GM12878 (cell line): ENCODE data around the gene KCNA2. TPM values are rescaled to one million over a fixed set of nuclear protein-coding genes. Genes with fewer than 3 reads are reported as not detected.

Source experiments
- ATAC-seq: fragments of 200-7000 bp; cut with Tn5 transposase; 3 replicates; pipeline ENCODE4 v1.9.1; 2020; ENCODE audit warnings: mild to moderate bottlenecking, moderate library complexity
- BruUV-seq: library from RNA; stranded (reverse); fragments of 400-500 nt; replicated peaks from 2 replicates; lab custom pipeline; 2021; lab: Mats Ljungman, UMichigan
- CTCF ChIA-PET: fragments of 300-600 bp; sonication (Branson Sonifier 250); formaldehyde crosslinking; extraction: SDS; loops from one replicate; lab custom pipeline; 2021; ENCODE audit warnings: inconsistent platforms; lab: Yijun Ruan, JAX
- POLR2A ChIA-PET: fragments of 350-600 bp; formaldehyde crosslinking; extraction: SDS; loops from one replicate; lab custom pipeline; 2021; ENCODE audit warnings: inconsistent platforms; lab: Charles Lee
- RAD21 ChIA-PET: fragments of 300-600 bp; sonication (Branson Sonifier 250); formaldehyde crosslinking; loops from one replicate; lab custom pipeline; 2023; ENCODE audit warnings: antibody characterized with exemption; ENCODE audit not compliant: unreplicated experiment; lab: Charles Lee
- SMC1A ChIA-PET: fragments of 300-600 bp; sonication (Branson Sonifier 250); formaldehyde crosslinking; loops from one replicate; lab custom pipeline; 2023; ENCODE audit not compliant: unreplicated experiment, uncharacterized antibody; lab: Charles Lee
- DNase-seq: peaks from one replicate; pipeline ENCODE4 v3.0.0-alpha.2; 2011; ENCODE audit warnings: low read depth, low spot score
- FAIRE-seq: peaks from 3 replicates; lab custom pipeline; 2011; peaks lifted over from hg19 to GRCh38; lab: Jason Lieb, UNC
- H2AFZ ChIP-seq: 2 replicates; pipeline ENCODE4 v1.6.0; 2011; ENCODE audit warnings: low read depth, low read length, control low read depth; ENCODE audit not compliant: control insufficient read depth
- H3K27ac ChIP-seq: 2 replicates; pipeline ENCODE4 v1.5.1; 2011; ENCODE audit warnings: control low read depth; ENCODE audit not compliant: control insufficient read depth, insufficient read depth
- H3K27me3 ChIP-seq, 2 experiments: replicated peaks in 1 of 2; 2 replicates each; pipeline versions ENCODE4 v1.6.0 to v1.6.1; 2011; ENCODE audit warnings: low read length in 1 of 2; ENCODE audit not compliant: control insufficient read depth in 2 of 2, insufficient read depth in 2 of 2
- H3K36me3 ChIP-seq, 2 experiments: 2 replicates each; pipeline ENCODE4 v1.5.1; 2011; ENCODE audit warnings: low read length in 1 of 2; ENCODE audit not compliant: control insufficient read depth in 2 of 2, insufficient read depth in 2 of 2
- H3K4me1 ChIP-seq: 2 replicates; pipeline ENCODE4 v1.6.1; 2011; ENCODE audit warnings: mild to moderate bottlenecking, low read length, moderate library complexity, mixed read lengths; ENCODE audit not compliant: control insufficient read depth, insufficient read depth
- H3K4me2 ChIP-seq: 2 replicates; pipeline ENCODE4 v1.6.0; 2011; ENCODE audit warnings: control low read depth; ENCODE audit not compliant: control insufficient read depth, insufficient read depth
- H3K4me3 ChIP-seq: fragments of 200-600 bp; sonication (generic); 2 replicates; pipeline ENCODE4 v1.5.1; 2016
- H3K79me2 ChIP-seq: 2 replicates; pipeline ENCODE4 v1.6.0; 2011; ENCODE audit warnings: low read length; ENCODE audit not compliant: control insufficient read depth, insufficient read depth
- H3K9ac ChIP-seq: 2 replicates; pipeline ENCODE4 v1.8.0; 2011; ENCODE audit warnings: low read length, control low read depth, mixed read lengths; ENCODE audit not compliant: control insufficient read depth, insufficient read depth
- H3K9me3 ChIP-seq: replicated peaks from 3 replicates; pipeline ENCODE4 v1.5.1; 2011; ENCODE audit warnings: mild to moderate bottlenecking, low read length; ENCODE audit not compliant: control insufficient read depth, insufficient read depth
- H4K20me1 ChIP-seq: 2 replicates; pipeline ENCODE4 v1.6.0; 2011; ENCODE audit not compliant: control insufficient read depth, insufficient read depth
- CBX5 ChIP-seq: sonication (generic); IDR thresholded peaks from 2 replicates; pipeline ENCODE4 v1.6.1; 2016; ENCODE audit warnings: low read depth, moderate library complexity, mild to moderate bottlenecking, inconsistent platforms
- TCF3 ChIP-seq: IDR thresholded peaks from 2 replicates; pipeline ENCODE4 v1.6.1; 2012; ENCODE audit warnings: low read depth, mild to moderate bottlenecking, low read length, borderline replicate concordance; ENCODE audit not compliant: insufficient read depth
- ZNF207 ChIP-seq: fragments of 450-650 bp; IDR thresholded peaks from 2 replicates; pipeline ENCODE4 v1.6.1; 2014; ENCODE audit warnings: antibody characterized with exemption, mild to moderate bottlenecking, borderline replicate concordance
- WGBS: methylation state at CpG from one replicate; pipeline ENCODE4 v1.1.6; 2016; ENCODE audit warnings: low lambda C conversion rate; ENCODE audit not compliant: insufficient replicate concordance, insufficient coverage; ENCODE audit errors: missing lambda C conversion rate; 5-methylcytosine and 5-hydroxymethylcytosine counted together
- in situ Hi-C: fragments of 300-500 bp; cut with MboI; formaldehyde crosslinking; loops from 9 replicates; pipeline ENCODE4 v1.14.3; 2018; ENCODE audit warnings: mixed read lengths
- intact Hi-C: fragments of 100-400 bp; cut with micrococcal nuclease; formaldehyde crosslinking; loops from one replicate; pipeline ENCODE4 v1.14.2; 2022; ENCODE audit not compliant: unreplicated experiment
- polyA plus RNA-seq, 11 experiments: library from polyadenylated mRNA; depleted of rRNA in 4 of 11; unstranded in 6 of 11; stranded (reverse) in 5 of 11; fragments of >200 nt; fragmentation: Nextera tagmentation in 4 of 11; fragmentation: Illumina TruSeq in 1 of 11; extraction: Ambion mirVana in 4 of 11; extraction: Trizol in 1 of 11; gene quantifications; 1 replicate in 1 of 11; 2 replicates in 10 of 11; pipeline versions ENCODE4 v1.2.1 to v1.2.3, GENCODE V29; 2011 to 2016; ENCODE audit warnings: inconsistent platforms in 2 of 11, missing spikeins in 2 of 11, low read depth in 1 of 11
- total RNA-seq, 4 experiments: library from RNA; depleted of rRNA in 3 of 4; stranded (reverse); fragments of >200 nt in 3 of 4; fragmentation: Illumina TruSeq in 1 of 4; extraction: Trizol in 1 of 4; gene quantifications; 2 replicates each; pipeline versions ENCODE4 v1.2.1 to v1.2.3, GENCODE V29; 2013 to 2021
- TF ChIP-seq, protein P1 (sequence below): fragments of 450-650 bp; IDR thresholded peaks from 2 replicates; pipeline ENCODE4 v1.6.1; 2016; ENCODE audit warnings: mild to moderate bottlenecking, moderate library complexity, borderline replicate concordance
- TF ChIP-seq, protein P2 (sequence below): fragments of 450-650 bp; IDR thresholded peaks from 2 replicates; pipeline ENCODE4 v1.6.1; 2018; ENCODE audit warnings: borderline replicate concordance, mild to moderate bottlenecking; ENCODE audit not compliant: partially characterized antibody
- TF ChIP-seq, protein P3 (sequence below): fragments of 450-650 bp; IDR thresholded peaks from 2 replicates; pipeline ENCODE4 v1.6.1; 2017; ENCODE audit warnings: antibody characterized with exemption, mild to moderate bottlenecking, moderate library complexity
- TF ChIP-seq, protein P4 (sequence below): fragments of 150-350 bp; IDR thresholded peaks from 2 replicates; pipeline ENCODE4 v1.6.1; 2016; ENCODE audit warnings: low read depth, low read length

The KCNA2 gene
- total and polyA plus RNA-seq, 10 of the 15 experiments (the other 5 are each of a cell fraction or from before 2014, with no cell fraction given) = 0.02 to 0.56 (median 0.10) TPM; not detected in 2

DNA sequence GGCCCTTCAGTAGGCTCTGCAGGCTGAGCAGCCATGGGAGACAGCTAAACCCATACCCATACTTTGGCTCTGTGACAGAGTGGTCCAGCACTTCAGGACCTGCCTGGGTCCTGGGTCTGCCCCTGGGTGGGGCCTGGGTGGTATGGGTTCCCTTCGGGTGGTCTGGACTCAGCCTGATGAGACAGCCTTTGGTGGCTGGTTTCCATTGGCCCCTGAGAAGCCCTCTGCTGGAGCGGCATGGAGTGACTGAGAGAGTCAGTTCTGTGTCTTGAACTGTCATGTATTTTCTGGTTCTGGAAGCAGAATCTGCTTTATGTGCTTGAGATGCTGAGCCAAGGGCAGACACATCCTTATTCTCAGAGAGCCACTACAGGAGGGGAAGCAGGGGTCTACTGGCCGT lies 31.3 kb upstream of the KCNA2 start:
- WGBS = 90% methylated on average over 3 of the region's 3 CpGs
- TF ChIP-seq ZNF207 = no peak
- TF ChIP-seq, protein P1, sequence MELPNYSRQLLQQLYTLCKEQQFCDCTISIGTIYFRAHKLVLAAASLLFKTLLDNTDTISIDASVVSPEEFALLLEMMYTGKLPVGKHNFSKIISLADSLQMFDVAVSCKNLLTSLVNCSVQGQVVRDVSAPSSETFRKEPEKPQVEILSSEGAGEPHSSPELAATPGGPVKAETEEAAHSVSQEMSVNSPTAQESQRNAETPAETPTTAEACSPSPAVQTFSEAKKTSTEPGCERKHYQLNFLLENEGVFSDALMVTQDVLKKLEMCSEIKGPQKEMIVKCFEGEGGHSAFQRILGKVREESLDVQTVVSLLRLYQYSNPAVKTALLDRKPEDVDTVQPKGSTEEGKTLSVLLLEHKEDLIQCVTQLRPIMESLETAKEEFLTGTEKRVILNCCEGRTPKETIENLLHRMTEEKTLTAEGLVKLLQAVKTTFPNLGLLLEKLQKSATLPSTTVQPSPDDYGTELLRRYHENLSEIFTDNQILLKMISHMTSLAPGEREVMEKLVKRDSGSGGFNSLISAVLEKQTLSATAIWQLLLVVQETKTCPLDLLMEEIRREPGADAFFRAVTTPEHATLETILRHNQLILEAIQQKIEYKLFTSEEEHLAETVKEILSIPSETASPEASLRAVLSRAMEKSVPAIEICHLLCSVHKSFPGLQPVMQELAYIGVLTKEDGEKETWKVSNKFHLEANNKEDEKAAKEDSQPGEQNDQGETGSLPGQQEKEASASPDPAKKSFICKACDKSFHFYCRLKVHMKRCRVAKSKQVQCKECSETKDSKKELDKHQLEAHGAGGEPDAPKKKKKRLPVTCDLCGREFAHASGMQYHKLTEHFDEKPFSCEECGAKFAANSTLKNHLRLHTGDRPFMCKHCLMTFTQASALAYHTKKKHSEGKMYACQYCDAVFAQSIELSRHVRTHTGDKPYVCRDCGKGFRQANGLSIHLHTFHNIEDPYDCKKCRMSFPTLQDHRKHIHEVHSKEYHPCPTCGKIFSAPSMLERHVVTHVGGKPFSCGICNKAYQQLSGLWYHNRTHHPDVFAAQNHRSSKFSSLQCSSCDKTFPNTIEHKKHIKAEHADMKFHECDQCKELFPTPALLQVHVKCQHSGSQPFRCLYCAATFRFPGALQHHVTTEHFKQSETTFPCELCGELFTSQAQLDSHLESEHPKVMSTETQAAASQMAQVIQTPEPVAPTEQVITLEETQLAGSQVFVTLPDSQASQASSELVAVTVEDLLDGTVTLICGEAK = no peak
- TF ChIP-seq TCF3 = no peak
- TF ChIP-seq, protein P2, sequence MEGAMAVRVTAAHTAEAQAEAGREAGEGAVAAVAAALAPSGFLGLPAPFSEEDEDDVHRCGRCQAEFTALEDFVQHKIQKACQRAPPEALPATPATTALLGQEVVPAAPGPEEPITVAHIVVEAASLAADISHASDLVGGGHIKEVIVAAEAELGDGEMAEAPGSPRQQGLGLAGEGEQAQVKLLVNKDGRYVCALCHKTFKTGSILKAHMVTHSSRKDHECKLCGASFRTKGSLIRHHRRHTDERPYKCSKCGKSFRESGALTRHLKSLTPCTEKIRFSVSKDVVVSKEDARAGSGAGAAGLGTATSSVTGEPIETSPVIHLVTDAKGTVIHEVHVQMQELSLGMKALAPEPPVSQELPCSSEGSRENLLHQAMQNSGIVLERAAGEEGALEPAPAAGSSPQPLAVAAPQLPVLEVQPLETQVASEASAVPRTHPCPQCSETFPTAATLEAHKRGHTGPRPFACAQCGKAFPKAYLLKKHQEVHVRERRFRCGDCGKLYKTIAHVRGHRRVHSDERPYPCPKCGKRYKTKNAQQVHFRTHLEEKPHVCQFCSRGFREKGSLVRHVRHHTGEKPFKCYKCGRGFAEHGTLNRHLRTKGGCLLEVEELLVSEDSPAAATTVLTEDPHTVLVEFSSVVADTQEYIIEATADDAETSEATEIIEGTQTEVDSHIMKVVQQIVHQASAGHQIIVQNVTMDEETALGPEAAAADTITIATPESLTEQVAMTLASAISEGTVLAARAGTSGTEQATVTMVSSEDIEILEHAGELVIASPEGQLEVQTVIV = no peak
- TF ChIP-seq, protein P3, sequence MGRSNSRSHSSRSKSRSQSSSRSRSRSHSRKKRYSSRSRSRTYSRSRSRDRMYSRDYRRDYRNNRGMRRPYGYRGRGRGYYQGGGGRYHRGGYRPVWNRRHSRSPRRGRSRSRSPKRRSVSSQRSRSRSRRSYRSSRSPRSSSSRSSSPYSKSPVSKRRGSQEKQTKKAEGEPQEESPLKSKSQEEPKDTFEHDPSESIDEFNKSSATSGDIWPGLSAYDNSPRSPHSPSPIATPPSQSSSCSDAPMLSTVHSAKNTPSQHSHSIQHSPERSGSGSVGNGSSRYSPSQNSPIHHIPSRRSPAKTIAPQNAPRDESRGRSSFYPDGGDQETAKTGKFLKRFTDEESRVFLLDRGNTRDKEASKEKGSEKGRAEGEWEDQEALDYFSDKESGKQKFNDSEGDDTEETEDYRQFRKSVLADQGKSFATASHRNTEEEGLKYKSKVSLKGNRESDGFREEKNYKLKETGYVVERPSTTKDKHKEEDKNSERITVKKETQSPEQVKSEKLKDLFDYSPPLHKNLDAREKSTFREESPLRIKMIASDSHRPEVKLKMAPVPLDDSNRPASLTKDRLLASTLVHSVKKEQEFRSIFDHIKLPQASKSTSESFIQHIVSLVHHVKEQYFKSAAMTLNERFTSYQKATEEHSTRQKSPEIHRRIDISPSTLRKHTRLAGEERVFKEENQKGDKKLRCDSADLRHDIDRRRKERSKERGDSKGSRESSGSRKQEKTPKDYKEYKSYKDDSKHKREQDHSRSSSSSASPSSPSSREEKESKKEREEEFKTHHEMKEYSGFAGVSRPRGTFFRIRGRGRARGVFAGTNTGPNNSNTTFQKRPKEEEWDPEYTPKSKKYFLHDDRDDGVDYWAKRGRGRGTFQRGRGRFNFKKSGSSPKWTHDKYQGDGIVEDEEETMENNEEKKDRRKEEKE = no peak
- TF ChIP-seq, protein P4, sequence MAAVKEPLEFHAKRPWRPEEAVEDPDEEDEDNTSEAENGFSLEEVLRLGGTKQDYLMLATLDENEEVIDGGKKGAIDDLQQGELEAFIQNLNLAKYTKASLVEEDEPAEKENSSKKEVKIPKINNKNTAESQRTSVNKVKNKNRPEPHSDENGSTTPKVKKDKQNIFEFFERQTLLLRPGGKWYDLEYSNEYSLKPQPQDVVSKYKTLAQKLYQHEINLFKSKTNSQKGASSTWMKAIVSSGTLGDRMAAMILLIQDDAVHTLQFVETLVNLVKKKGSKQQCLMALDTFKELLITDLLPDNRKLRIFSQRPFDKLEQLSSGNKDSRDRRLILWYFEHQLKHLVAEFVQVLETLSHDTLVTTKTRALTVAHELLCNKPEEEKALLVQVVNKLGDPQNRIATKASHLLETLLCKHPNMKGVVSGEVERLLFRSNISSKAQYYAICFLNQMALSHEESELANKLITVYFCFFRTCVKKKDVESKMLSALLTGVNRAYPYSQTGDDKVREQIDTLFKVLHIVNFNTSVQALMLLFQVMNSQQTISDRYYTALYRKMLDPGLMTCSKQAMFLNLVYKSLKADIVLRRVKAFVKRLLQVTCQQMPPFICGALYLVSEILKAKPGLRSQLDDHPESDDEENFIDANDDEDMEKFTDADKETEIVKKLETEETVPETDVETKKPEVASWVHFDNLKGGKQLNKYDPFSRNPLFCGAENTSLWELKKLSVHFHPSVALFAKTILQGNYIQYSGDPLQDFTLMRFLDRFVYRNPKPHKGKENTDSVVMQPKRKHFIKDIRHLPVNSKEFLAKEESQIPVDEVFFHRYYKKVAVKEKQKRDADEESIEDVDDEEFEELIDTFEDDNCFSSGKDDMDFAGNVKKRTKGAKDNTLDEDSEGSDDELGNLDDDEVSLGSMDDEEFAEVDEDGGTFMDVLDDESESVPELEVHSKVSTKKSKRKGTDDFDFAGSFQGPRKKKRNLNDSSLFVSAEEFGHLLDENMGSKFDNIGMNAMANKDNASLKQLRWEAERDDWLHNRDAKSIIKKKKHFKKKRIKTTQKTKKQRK = no peak
- no peak for TF ChIP-seq CBX5
- Histone ChIP-seq H3K4me3 (no peak overlapping the region), H3K9me3 (no peaks in the 10 kb centered on the region), H3K36me3 (no peaks in the 10 kb centered on the region), H3K27ac (no peak overlapping the region), H2AFZ (no peak overlapping the region), H3K4me1 (peaks cover 66% of the 10 kb centered on the region), H3K4me2 (no peak overlapping the region), H3K79me2 (no peaks in the 10 kb centered on the region), H3K9ac (no peak overlapping the region), H4K20me1 (no peaks in the 10 kb centered on the region), H3K27me3 (no peaks in the 10 kb centered on the region)
- ChIA-PET POLR2A (interaction anchor here (1.0 to 1.5 kb wide), 3 partner anchors 10 to 128 kb away, joined by 3 to 4 read pairs (median 3); no protein-coding TSS in a partner anchor), CTCF (interaction anchor here (0.6 to 6.8 kb wide), 8 partner anchors 9 to 142 kb away, joined by 3 to 86 read pairs (median 22); no protein-coding TSS in a partner anchor), RAD21 (interaction anchor here (1.0 to 6.4 kb wide), 4 partner anchors 8 to 127 kb away, joined by 4 to 82 read pairs (median 35); no protein-coding TSS in a partner anchor), SMC1A (interaction anchor here (1.2 to 11.2 kb wide), 5 partner anchors 11 to 128 kb away, joined by 5 to 144 read pairs (median 27); no protein-coding TSS in a partner anchor)
- DNase-seq (no peak), FAIRE-seq (no peak), ATAC-seq (no peak)
- BruUV-seq = no TSS peak
- intact Hi-C loops = loop anchor here (10.0 kb wide), 2 partner anchors 237 to 587 kb away; partner anchors contain the start of genes CD53 and CHI3L2
- in situ Hi-C loops = no loop called here
